ENCODE results near the gene ADAMTS7.

ADAMTS7 gene

GRCh38 chr15:78716651-78717050 is 94.6 kb downstream of the ADAMTS7 start:
- DNase-seq = no peak

DNA sequence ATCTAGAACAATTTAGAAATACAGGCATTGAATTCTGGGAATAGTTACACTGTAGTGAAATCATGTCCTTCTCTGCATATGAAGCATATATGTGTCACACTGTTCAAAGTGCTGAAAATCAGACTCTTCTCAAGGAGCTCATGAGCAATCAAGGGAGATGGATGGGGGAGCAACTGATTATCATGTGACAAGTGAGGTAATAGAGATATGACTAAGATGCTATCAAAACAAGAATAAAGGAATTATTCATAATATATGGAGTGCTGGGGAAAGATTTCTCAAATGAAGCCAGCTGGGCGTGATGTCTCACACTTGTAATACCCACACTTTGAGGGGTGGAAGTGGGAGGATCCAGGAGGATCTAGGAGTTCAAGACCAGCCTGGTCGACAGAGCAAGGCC is 95.3 kb downstream of the ADAMTS7 start:
- DNase-seq = no peak

DNA sequence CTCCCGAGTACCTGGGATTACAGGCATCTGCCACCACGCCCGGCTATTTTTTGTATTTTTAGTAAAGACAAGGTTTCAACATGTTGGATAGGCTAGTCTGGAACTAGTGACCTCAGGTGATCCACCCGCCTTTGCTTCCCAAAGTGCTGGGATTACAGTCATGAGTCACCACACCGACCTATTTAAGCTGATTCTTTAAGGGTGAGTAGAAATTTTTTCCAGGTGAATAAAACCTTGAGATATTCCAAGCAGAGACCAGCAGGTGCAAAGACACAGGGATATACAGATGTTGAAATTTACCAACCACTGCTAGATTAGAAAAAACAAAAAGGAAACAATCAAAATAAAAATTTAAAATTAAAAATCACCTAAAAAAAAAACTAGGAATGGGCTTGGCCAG is 95.8 kb downstream of the ADAMTS7 start:
- no peak for DNase-seq

GRCh38 chr15:78714890-78715289 is 96.4 kb downstream of the ADAMTS7 start:
- peak; percentile 1 for DNase-seq

DNA sequence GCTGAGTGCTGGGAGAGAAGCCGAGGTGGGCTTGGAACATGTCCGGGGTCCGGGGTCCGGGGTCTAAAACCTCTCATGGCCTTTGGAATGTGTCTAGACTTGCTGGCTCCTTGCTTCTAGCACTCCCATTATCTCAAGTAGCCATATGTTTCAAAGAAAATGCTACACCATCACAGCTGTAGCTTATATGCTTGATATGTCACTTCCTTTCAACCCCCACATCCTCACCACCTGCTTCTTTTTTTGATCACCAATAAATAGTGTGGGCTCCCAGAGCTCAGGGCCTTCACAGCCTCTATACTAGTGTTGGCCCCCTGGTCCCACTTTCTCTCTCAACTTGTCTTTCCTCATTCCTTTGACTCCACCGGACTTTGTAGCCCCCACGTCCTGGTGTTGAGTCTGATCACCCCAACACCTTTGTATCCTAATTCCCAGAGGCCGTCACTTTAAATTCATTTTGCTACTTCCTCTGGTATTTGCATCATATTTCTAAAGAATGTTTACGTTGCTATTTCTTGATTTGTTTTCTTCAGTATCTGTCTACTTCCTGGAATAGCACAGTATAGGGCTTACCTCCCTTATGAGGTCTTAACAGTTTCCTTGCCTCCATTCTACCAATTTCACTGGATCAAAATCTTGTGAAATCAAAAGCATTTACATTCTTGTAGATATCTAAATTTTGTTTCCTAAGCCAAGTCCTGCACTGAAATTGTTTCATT is 98.3 kb downstream of the ADAMTS7 start:
- DNase-seq = no peak

GRCh38 chr15:78711638-78712037 is 99.6 kb downstream of the ADAMTS7 start:
- no peak for DNase-seq

DNA sequence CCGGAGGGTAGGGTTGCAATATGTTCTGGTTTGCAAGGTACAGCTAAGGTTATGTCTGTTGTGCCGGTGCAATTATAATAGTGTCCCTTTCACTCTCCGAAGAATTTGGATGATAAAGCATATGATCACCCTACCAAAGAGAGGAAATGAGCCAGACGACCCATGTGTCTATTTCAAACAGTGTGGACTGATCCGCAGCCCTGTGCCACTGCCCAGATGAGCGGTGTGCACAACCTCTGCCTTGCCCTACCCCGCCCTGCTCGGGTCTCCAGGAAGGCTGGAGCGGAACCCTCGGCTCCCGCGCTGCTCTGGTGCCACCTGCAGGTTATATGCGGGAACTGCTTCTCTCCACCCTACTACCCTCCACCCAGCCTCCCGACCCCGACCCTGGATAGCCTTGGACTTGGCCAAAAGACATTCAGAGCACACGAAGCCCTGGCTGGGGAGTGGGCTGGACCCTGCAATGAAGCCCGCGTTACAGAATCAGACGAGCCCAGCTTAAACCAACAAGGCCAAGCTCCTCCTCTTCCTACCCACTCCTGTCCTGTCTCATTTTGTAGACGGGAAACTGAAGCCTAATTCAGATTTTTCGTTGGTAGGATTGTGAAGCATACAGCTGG is 101.9 kb downstream of the ADAMTS7 start:
- DNase-seq = peak; percentile 46

All from COR-L47 (cell line).